BLaER1 (cell line): ENCODE measurements around the gene GLE1.

ENCODE experiments used
- H3K27ac ChIP-seq: shearing (Covaris generic); formaldehyde crosslinking; 2 replicates; pipeline ENCODE4 v1.8.1; 2022
- H3K27me3 ChIP-seq: shearing (Covaris generic); formaldehyde crosslinking; 2 replicates; pipeline ENCODE4 v1.8.1; 2022
- H3K36me3 ChIP-seq: shearing (Covaris generic); formaldehyde crosslinking; 2 replicates; pipeline ENCODE4 v1.8.1; 2022
- H3K4me1 ChIP-seq: shearing (Covaris generic); formaldehyde crosslinking; 2 replicates; pipeline ENCODE4 v1.8.1; 2022
- H3K4me2 ChIP-seq: shearing (Covaris generic); formaldehyde crosslinking; 2 replicates; pipeline ENCODE4 v1.8.1; 2022
- H3K4me3 ChIP-seq: shearing (Covaris generic); formaldehyde crosslinking; 2 replicates; pipeline ENCODE4 v1.8.1; 2022
- H3K9ac ChIP-seq: shearing (Covaris generic); formaldehyde crosslinking; 2 replicates; pipeline ENCODE4 v1.8.1; 2022
- H3K9me3 ChIP-seq: shearing (Covaris generic); formaldehyde crosslinking; 2 replicates; pipeline ENCODE4 v1.8.1; 2022
- H4K20me1 ChIP-seq: shearing (Covaris generic); formaldehyde crosslinking; 2 replicates; pipeline ENCODE4 v1.8.1; 2022
- Cebpa-rat ChIP-seq: shearing (Covaris generic); IDR thresholded peaks from 2 replicates; pipeline ENCODE4 v1.8.1; 2022

The GLE1 gene

DNA sequence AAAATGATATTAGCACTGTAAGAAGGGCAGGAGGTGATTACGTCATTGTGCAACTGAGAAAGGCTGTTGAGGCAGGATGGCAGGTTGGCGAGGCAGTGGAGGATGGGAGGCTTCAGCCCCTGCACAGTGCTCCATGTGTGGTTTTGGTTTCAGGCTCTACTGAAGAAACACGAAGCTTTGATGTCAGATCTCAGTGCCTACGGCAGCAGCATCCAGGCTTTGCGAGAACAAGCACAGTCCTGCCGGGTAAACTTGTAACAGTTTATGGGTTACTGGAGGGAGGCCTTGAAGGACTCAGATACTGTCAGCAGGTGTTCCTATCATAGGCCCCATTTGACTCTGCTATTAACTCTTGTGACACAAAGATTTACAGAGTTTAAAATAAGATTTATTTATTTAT, 82.9 kb downstream of the GLE1 start:
- H4K20me1 ChIP-seq = 0 out of 2 replicates have a peak, but pooled peaks cover 8% of the 10 kb centered on the region
- H3K27ac ChIP-seq = no peak overlapping the region
- no peak overlapping the region for H3K9ac ChIP-seq
- H3K4me3 ChIP-seq = no peak overlapping the region
- H3K9me3 ChIP-seq = no peaks in the 10 kb centered on the region
- H3K27me3 ChIP-seq = no peaks in the 10 kb centered on the region
- 0 out of 2 replicates have a peak, but pooled peaks have one; percentile 23 for TF ChIP-seq Cebpa-rat
- H3K36me3 ChIP-seq = peaks cover 100% of the 10 kb centered on the region
- H3K4me1 ChIP-seq = peaks cover 10% of the 10 kb centered on the region
- H3K4me2 ChIP-seq = 0 out of 2 replicates have a peak overlapping the region, but pooled peaks have one; percentile 21

- TF ChIP-seq Cebpa-rat = no peak
- H3K9me3 ChIP-seq = no peaks in the 10 kb centered on the region
- H3K9ac ChIP-seq = no peak overlapping the region
- peaks cover 10% of the 10 kb centered on the region for H3K4me1 ChIP-seq
- no peak overlapping the region for H3K4me2 ChIP-seq
- no peak overlapping the region for H3K27ac ChIP-seq
- H3K27me3 ChIP-seq = no peaks in the 10 kb centered on the region
- H3K36me3 ChIP-seq = peaks cover 100% of the 10 kb centered on the region
- H4K20me1 ChIP-seq = 0 out of 2 replicates have a peak, but pooled peaks cover 16% of the 10 kb centered on the region
- no peak overlapping the region for H3K4me3 ChIP-seq
Observed at GRCh38 chr9:128588581-128589233, 84.2 kb downstream of the GLE1 start.
